Neural cell (in vitro differentiated cells): Measurements from ENCODE around the gene CDR2. TPM values are rescaled to one million over a fixed set of nuclear protein-coding genes. Genes with fewer than 3 reads are reported as not detected.

Source experiments
- H2AFZ ChIP-seq: fragments of 200-600, 300-800 bp; sonication (generic), shearing (Covaris generic); 2 replicates; pipeline ENCODE4 v1.6.0; 2014; ENCODE audit warnings: low read depth, mild to moderate bottlenecking, antibody characterized with exemption, low read length, moderate library complexity
- H3F3A ChIP-seq: fragments of 200-600 bp; shearing (Covaris generic); 2 replicates; pipeline ENCODE4 v1.6.1; 2016; ENCODE audit warnings: mild to moderate bottlenecking, moderate library complexity, mixed read lengths, antibody characterized with exemption, low read length; ENCODE audit not compliant: insufficient read depth, poor library complexity, severe bottlenecking
- H3K27ac ChIP-seq: fragments of 200-600, 300-800 bp; sonication (generic), shearing (Covaris generic); 2 replicates; pipeline ENCODE4 v1.5.1; 2014; ENCODE audit warnings: mild to moderate bottlenecking, low read length, moderate library complexity
- H3K27me3 ChIP-seq: fragments of 300-800, 200-600 bp; sonication (generic), shearing (Covaris generic); 2 replicates; pipeline ENCODE4 v1.6.0; 2014; ENCODE audit warnings: mild to moderate bottlenecking, low read depth, low read length, moderate library complexity; ENCODE audit not compliant: insufficient read depth
- H3K36me3 ChIP-seq: fragments of 300-800, 200-600 bp; sonication (generic), shearing (Covaris generic); 2 replicates; pipeline ENCODE4 v1.5.1; 2014; ENCODE audit warnings: mild to moderate bottlenecking, antibody characterized with exemption, low read length, moderate library complexity; ENCODE audit not compliant: insufficient read depth
- H3K4me2 ChIP-seq: fragments of 300-800, 200-600 bp; sonication (generic), shearing (Covaris generic); 2 replicates; pipeline ENCODE4 v1.6.0; 2014; ENCODE audit warnings: mild to moderate bottlenecking, low read length
- H3K4me3 ChIP-seq: fragments of 300-800, 200-600 bp; sonication (generic), shearing (Covaris generic); 2 replicates; pipeline ENCODE4 v1.5.1; 2014; ENCODE audit warnings: mild to moderate bottlenecking, low read length, moderate library complexity
- H3K79me2 ChIP-seq: fragments of 200-600 bp; shearing (Covaris generic); replicated peaks from 2 replicates; pipeline ENCODE4 v1.6.0; 2014; ENCODE audit warnings: mild to moderate bottlenecking, low read length, moderate library complexity; ENCODE audit not compliant: insufficient read depth
- H3K9ac ChIP-seq: fragments of 300-800, 200-600 bp; sonication (generic), shearing (Covaris generic); 2 replicates; pipeline ENCODE4 v1.6.1; 2016; ENCODE audit warnings: mild to moderate bottlenecking, low read length, mixed read lengths
- H3K9me2 ChIP-seq: fragments of 200-600 bp; shearing (Covaris generic); 2 replicates; pipeline ENCODE4 v1.6.1; 2016; ENCODE audit warnings: mild to moderate bottlenecking, low read length, mixed read lengths; ENCODE audit not compliant: insufficient read depth
- H3K9me3 ChIP-seq: fragments of 200-600, 300-800 bp; sonication (generic), shearing (Covaris generic); 2 replicates; pipeline ENCODE4 v1.6.1; 2016; ENCODE audit warnings: mild to moderate bottlenecking, mixed run types, low read length, moderate library complexity, mixed read lengths
- H4K20me1 ChIP-seq: fragments of 200-600 bp; shearing (Covaris generic); 2 replicates; pipeline ENCODE4 v1.6.1; 2016; ENCODE audit warnings: mild to moderate bottlenecking, mixed run types; ENCODE audit not compliant: insufficient read depth
- CTCF ChIP-seq: fragments of 450-650 bp; IDR thresholded peaks from 2 replicates; pipeline ENCODE4 v1.5.1; 2014; ENCODE audit warnings: antibody characterized with exemption, mild to moderate bottlenecking, moderate library complexity; ENCODE audit not compliant: poor library complexity, severe bottlenecking
- EP300 ChIP-seq: fragments of 450-650 bp; conservative IDR thresholded peaks from 2 replicates; pipeline ENCODE4 v1.6.1; 2014; ENCODE audit warnings: antibody characterized with exemption, mild to moderate bottlenecking, moderate library complexity; ENCODE audit not compliant: poor library complexity, severe bottlenecking
- EZH2 ChIP-seq: fragments of 200-600, 300-800 bp; shearing (Covaris generic), sonication (generic); IDR thresholded peaks from 2 replicates; pipeline ENCODE4 v1.6.1; 2014; ENCODE audit warnings: antibody characterized with exemption, low read length, borderline replicate concordance, mild to moderate bottlenecking; ENCODE audit not compliant: insufficient read depth, poor library complexity, severe bottlenecking
- MXI1 ChIP-seq: fragments of 450-650 bp; conservative IDR thresholded peaks from 2 replicates; pipeline ENCODE4 v1.6.1; 2014; ENCODE audit warnings: antibody characterized with exemption, mild to moderate bottlenecking; ENCODE audit not compliant: poor library complexity, severe bottlenecking
- POLR2AphosphoS5 ChIP-seq: IDR thresholded peaks from 2 replicates; pipeline ENCODE4 v1.6.1; 2012
- RAD21 ChIP-seq: fragments of 450-650 bp; conservative IDR thresholded peaks from 2 replicates; pipeline ENCODE4 v1.6.1; 2014; ENCODE audit warnings: antibody characterized with exemption, mild to moderate bottlenecking, moderate library complexity
- REST ChIP-seq: IDR thresholded peaks from 2 replicates; pipeline ENCODE4 v1.6.1; 2012; ENCODE audit warnings: borderline replicate concordance
- SMC3 ChIP-seq: fragments of 450-650 bp; conservative IDR thresholded peaks from 2 replicates; pipeline ENCODE4 v1.6.1; 2014; ENCODE audit warnings: antibody characterized with exemption, mild to moderate bottlenecking, moderate library complexity; ENCODE audit not compliant: poor library complexity
- TAF1 ChIP-seq: IDR thresholded peaks from 2 replicates; pipeline ENCODE4 v1.6.1; 2012; ENCODE audit warnings: low read depth
- polyA plus RNA-seq: library from polyadenylated mRNA; depleted of rRNA; stranded (reverse); fragments of >200 nt; gene quantifications from 2 replicates; pipeline ENCODE4 v1.2.3, GENCODE V29; 2014

Gene CDR2
- polyA plus RNA-seq, 1 donor from 2014 or later: 17.8 TPM

DNA sequence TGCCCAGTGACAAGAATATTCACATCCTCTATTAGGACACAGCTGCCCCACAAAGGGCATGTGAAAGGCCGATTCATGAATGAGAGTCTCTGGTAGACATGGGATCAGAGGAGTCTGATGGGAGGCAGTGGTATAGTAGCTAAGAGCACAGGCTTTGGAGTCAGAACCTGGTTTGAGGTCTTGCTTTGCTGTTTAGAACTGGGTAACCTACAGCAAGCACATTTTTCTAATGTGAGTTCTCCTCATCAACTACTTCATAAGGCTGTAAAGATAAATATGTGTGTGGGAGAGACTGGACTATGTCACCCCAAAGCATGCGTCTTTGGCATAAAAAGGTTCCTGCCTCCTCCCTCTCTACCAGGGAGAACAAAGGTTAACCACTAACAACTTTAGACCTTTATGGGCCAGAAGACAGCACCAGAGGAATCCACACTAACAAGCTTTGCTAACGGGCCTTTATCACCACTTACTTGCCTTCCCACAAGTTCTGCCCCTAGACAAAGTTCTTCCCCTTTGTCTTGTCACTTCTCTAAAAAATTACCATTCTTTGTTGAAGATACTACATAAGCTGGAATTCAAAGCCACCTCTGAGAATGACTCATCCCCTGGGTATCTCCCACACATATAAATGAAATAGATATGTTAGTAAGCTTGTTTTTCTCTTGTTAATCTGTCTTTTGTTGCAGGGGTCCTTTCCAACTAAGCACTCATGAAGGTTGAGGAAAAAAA is 21.1 kb downstream of the CDR2 start:
- Histone ChIP-seq H4K20me1 (no peaks in the 10 kb centered on the region), H2AFZ (no peak overlapping the region), H3F3A (no peaks in the 10 kb centered on the region), H3K4me2 (no peak overlapping the region), H3K27me3 (no peaks in the 10 kb centered on the region), H3K36me3 (no peaks in the 10 kb centered on the region), H3K9me3 (no peaks in the 10 kb centered on the region), H3K9me2 (no peaks in the 10 kb centered on the region), H3K79me2 (no peaks in the 10 kb centered on the region), H3K27ac (no peak overlapping the region), H3K9ac (no peak overlapping the region), H3K4me3 (no peak overlapping the region)
- TF ChIP-seq POLR2AphosphoS5: no peak
- TF ChIP-seq TAF1: no peak
- TF ChIP-seq EZH2: no peak
- no peak for TF ChIP-seq EP300
- no peak for TF ChIP-seq RAD21
- TF ChIP-seq SMC3: no peak
- no peak for TF ChIP-seq CTCF
- no peak for TF ChIP-seq MXI1
- TF ChIP-seq REST: no peak

DNA sequence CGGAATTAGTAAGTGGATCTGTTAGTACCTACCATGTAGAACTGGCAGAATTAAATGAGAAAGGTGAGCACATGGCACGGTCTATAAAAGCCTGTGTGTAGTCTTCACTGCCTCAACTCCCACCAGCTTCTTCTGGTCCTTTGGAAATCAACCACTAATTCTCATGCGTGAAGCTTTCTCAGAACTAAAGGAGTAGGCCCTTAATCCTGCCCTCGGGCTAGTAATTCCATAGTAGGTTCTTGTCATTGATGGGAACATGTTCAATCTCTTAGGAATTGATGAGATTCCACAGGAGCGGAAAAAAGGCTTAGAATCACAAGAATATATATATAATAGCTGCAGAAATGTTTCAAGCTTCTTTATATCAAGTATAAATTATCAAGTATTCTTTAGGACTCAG is 21.7 kb downstream of the CDR2 start:
- H3K9ac ChIP-seq: no peak overlapping the region
- H3K4me3 ChIP-seq: no peak overlapping the region
- no peaks in the 10 kb centered on the region for H3K9me2 ChIP-seq
- H3K4me2 ChIP-seq: no peak overlapping the region
- H3K9me3 ChIP-seq: no peaks in the 10 kb centered on the region
- H3K36me3 ChIP-seq: no peaks in the 10 kb centered on the region
- H2AFZ ChIP-seq: no peak overlapping the region
- H3F3A ChIP-seq: no peaks in the 10 kb centered on the region
- H3K79me2 ChIP-seq: no peaks in the 10 kb centered on the region
- TF ChIP-seq MXI1 (no peak), EZH2 (no peak), REST (no peak), TAF1 (no peak), CTCF (no peak), POLR2AphosphoS5 (no peak), SMC3 (no peak), EP300 (no peak), RAD21 (no peak)
- H3K27me3 ChIP-seq: no peaks in the 10 kb centered on the region
- no peaks in the 10 kb centered on the region for H4K20me1 ChIP-seq
- no peak overlapping the region for H3K27ac ChIP-seq
